Measurements from ENCODE around the gene DUSP11. TPM values are rescaled to one million over a fixed set of nuclear protein-coding genes. Genes with fewer than 3 reads are reported as not detected.

DUSP11 gene
- total and polyA plus RNA-seq, 2 of the 13 experiments (the other 11 are each of a cell fraction or from before 2014, with no cell fraction given) = 30.5 to 36.2 TPM

DNA sequence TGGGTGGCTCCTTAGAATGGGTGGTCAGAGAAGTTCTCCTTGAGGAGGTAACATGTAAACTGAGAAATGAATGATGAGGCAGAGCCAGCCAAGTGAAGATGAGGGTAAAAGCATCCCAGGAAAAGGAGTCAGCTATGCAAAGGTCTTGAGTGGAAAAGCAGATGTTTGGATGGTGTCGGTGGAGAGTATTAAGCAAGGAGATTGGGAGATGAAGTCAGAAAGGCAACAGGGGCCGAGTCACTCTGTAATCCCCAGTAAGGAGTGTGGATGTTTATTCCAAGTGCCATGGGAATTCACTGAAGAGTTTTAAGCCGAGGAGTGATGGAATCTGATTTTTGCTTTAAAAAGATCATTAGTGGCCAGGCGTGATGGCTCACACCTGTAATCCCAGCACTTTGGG is 45.5 kb upstream of the DUSP11 start:
- ATAC-seq = no peak
- no peak for DNase-seq (ENCODE audit: low spot score)
- 24% methylated on average over 4 of the region's 4 CpGs for WGBS (ENCODE audit: low lambda C conversion rate)
- Histone ChIP-seq H3K9me3 (ENCODE audit: low read length) (no peaks in the 10 kb centered on the region), H3K4me2 (ENCODE audit: low read depth, low read length) (no peak overlapping the region), H3K27me3 (ENCODE audit: control insufficient read depth in 1 of 2, insufficient read depth in 2 of 2, low read length in 2 of 2) (peaks cover 0 to 3% of the 10 kb centered on the region in 2 experiments; a peak in 3 of 5 replicates), H3K9ac (ENCODE audit: insufficient read depth, low read depth, low read length) (no peak overlapping the region), H2AFZ (ENCODE audit: low read length) (no peak overlapping the region), H3K4me3 (replicated peaks in 1 of 3; ENCODE audit: insufficient read depth in 1 of 3, low read depth in 2 of 3, low read length in 3 of 3) (no peak overlapping the region), H3K79me2 (ENCODE audit: insufficient read depth, low read length) (peaks cover 16% of the 10 kb centered on the region), H3K4me1 (ENCODE audit: insufficient read depth, low read length) (peaks cover 22% of the 10 kb centered on the region), H3K27ac (ENCODE audit: extremely low read length, insufficient read depth, low read length) (no peak overlapping the region), H3K36me3 (replicated peaks in 1 of 2; ENCODE audit: control insufficient read depth in 1 of 2, insufficient read depth in 2 of 2, low read length in 2 of 2) (0 out of 5 replicates have a peak, but pooled peaks cover 0 to under 1% of the 10 kb centered on the region in 2 experiments), H4K20me1 (ENCODE audit: insufficient read depth, low read length) (no peaks in the 10 kb centered on the region)
- in situ Hi-C loops (cut with HindIII; ENCODE audit: extremely low pct_ligation_motif_present, low pct_unique_long_range_greater_than_20kb) = loop anchor here (25.0 kb wide), 1 partner anchor 312 kb away; the partner anchor contains the start of gene BOLA3
- ChIA-PET POLR2A (no interaction called here), CTCF (ENCODE audit: low intra/inter-chr PET ratio, low total read pairs) (no interaction called here)
- intact Hi-C loops (cut with micrococcal nuclease; ENCODE audit: unreplicated experiment) = no loop called here
- BruUV-seq (replicated peaks) = no TSS peak
- no peak for FAIRE-seq
- TF ChIP-seq SCMH1 (CRISPR knock-in tag; IDR thresholded peaks at IDR 0.05; ENCODE audit: borderline replicate concordance) (no peak), ZBTB8A (CRISPR knock-in tag; IDR thresholded peaks at IDR 0.05; ENCODE audit: borderline replicate concordance, low read depth) (no peak), ZNF451 (CRISPR knock-in tag; IDR thresholded peaks at IDR 0.05) (no peak), ZNF124 (CRISPR knock-in tag; IDR thresholded peaks at IDR 0.05) (no peak), ZNF891 (CRISPR knock-in tag; IDR thresholded peaks at IDR 0.05) (no peak), GRHL1 (CRISPR knock-in tag; conservative IDR thresholded peaks at IDR 0.05) (no peak), NAIF1 (CRISPR knock-in tag; IDR thresholded peaks at IDR 0.05; ENCODE audit: borderline replicate concordance) (no peak), ZNF747 (CRISPR knock-in tag; IDR thresholded peaks at IDR 0.05; ENCODE audit: borderline replicate concordance) (no peak)
